NCI-H1417 (cell line): Measurements from ENCODE around the gene SCFD2.
"Not testable (repeated sequence)": the region's sequence is repeated elsewhere in the genome, so short reads cannot be mapped to it uniquely, and the experiment has no call there.

Experiments
- DNase-seq, 3 experiments: peaks; one replicate each; lab custom pipeline; 2025; lab: John Stamatoyannopoulos, UW

Gene SCFD2

DNA sequence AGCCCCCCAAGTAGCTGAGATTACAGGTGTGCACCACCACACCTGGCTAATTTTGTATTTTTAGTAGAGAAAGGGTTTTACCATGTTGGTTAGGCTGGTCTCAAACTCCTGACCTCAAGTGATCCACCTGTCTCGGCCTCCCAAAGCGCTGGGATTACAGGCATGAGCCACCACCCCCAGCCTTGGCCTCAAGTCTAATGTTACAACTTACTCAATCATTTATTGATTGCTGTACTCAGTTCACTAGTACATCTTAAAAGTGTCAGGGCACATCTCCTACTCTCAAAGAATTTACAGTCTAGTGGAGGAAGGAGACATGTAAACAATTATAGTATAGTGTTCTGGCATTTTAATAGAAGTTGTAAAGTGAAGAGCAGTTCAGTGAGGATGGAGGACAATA lies 19.5 kb downstream of the SCFD2 start:
- not testable (repeated sequence) for DNase-seq

DNA sequence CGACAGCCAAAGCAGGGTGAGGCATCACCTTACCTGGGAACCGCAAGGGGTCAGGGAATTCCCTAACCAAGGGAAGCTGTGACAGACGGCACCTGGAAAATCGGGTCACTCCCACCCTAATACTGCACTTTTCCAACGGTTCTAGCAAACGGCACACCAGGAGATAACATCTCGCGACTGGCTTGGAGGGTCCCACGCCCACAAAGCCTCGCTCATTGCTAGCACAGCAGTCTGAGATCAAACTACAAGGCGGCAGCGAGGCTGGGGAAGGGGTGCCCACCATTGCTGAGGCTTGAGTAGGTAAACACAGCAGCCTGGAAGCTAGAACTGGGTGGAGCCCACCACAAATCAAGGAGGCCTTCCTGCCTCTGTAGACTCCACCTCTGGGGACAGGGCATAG lies 25.7 kb downstream of the SCFD2 start:
- not testable (repeated sequence) for DNase-seq

DNA sequence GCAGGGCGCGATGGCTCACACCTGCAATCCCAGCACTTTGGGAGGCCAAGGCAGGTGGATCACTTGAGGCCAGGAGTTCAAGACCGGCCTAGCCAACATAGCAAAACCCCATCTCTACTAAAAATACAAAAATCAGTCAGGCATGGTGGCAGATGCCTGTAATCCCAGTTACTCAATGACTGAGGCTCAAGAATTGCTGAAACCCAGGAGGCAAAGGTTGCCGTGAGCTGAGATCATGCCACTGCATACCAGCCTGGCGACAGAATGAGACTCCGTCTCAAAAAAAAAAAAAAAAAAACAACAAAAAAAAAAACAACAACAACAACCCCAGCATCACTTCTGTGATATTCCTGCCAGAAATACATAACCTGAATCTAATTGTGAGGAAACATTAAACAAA lies 30.9 kb downstream of the SCFD2 start:
- not testable (repeated sequence) for DNase-seq

GRCh38 chr4:53326535-53326934 lies 39.3 kb downstream of the SCFD2 start:
- DNase-seq: no peak

- no peak for DNase-seq
Measured at GRCh38 chr4:53322696-53323095, 43.2 kb downstream of the SCFD2 start.

DNA sequence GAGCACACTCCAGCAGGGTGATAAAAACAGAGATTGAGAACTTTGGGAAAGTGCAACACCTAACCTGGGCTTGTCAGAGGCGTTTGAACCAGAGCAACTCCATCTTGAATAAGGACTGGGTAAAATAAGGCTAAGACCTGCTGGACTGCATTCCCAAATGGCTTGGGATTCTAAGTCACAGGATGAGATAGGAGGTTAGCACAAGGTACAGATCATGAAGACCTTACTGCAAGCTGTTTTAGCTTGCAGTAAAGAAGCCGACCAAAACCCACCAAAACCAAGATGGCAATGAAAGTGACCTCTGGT lies 43.9 kb downstream of the SCFD2 start:
- no peak for DNase-seq

DNA sequence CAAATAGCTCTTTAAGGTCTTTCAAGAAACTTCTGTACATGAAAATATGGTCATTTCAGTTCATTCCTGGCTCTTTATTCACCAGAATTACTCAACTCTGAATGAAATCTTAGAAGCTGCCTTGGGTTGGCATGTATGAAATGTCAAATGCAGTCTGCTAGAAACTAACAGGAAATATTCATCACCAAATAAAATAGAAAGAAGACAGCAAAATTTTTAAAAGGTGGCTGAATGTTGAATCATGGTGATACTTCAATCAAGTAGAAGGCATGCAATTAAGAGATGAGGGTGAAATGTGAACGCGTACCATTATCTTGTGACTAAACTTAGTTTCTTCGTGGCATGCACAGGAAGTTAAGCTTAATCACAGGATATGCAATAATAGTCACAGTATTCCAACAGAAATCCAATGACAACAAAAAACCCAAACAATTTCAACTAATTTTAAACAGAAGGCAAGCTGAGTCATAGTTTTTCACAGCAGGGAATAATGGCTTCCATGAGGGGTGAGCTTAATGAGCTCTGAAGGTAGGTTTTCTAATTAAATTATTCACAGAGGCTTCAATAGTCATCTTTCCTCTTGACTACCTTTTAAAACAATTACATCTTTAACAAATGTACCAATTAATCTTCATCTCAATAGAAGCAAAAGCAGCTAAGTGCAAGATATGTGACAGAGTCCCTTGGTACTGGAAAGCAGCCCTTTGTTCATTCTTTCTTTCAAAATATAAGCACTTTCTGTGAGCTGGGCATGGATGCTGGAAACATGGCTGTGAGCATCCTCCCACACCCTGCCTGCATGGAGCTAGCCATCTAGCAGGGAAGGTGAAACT lies 44.5 kb downstream of the SCFD2 start:
- DNase-seq: peak in 2 of 3 experiments; percentile 40 to 75

DNA sequence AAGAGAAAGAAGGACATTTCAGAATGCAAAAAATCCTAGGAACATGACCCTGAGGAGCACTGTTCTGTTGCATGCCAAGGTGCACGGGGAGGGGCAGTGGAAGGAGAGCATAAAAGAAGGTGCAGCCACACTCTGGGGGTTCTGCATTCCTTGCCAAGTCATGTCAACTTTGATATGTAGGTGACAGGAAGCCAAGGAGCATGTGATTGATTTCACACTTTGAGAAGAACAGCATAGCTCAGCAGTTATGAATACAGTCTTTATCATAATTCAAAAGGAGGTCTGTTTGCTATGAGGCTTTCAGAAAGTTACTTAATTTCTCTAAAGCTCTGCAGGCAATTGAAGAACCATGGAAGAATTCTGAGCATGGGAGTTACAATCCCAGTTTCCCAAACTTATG lies 50.6 kb downstream of the SCFD2 start:
- no peak for DNase-seq

GRCh38 chr4:53314252-53314651 lies 51.6 kb downstream of the SCFD2 start:
- DNase-seq: no peak

DNA sequence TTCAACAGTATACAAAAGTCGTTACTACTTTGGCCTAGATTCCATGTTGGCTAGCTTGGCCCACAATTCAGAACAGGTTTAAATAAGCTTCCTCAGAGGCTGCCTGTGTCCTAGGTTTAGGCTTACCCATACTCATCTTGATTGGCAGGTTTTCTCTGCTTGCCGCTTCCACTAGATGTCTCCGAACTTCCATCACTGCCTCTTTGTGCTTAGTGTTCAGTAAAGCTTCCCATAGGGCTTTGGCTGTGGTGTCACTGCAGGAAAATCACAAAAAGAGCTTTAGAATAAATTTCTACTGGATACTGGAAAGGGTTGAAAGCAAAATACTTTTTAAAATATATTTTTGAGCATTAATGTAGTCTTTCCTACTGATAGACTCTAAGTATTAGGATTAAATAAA lies 52.4 kb downstream of the SCFD2 start:
- peak in 2 of 3 experiments; percentile 5 to 27 for DNase-seq

- no peak for DNase-seq
Measured at GRCh38 chr4:53309321-53310040, 56.4 kb downstream of the SCFD2 start.

- no peak for DNase-seq
Measured at GRCh38 chr4:53307819-53308780, 57.8 kb downstream of the SCFD2 start.

DNA sequence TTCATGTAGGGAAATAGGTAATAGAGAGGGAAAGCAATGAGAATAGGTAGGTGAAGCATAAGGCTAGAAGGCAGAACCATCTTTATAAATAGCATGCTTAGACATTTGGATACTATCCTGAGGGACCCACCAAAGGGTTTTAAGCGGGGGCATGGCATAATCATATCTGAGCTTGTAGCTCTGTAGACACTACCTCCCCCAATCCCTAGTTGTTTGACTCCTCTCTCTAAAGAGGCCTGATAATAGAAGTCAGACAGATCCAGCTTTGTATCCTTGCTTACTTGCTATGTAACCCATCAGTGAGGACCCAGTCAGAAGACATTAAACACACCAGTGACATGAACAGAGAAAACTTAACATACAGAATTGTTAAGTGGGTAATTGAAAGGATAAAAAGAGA lies 58.7 kb downstream of the SCFD2 start:
- no peak for DNase-seq

GRCh38 chr4:53306729-53307128 lies 59.1 kb downstream of the SCFD2 start:
- no peak for DNase-seq

DNA sequence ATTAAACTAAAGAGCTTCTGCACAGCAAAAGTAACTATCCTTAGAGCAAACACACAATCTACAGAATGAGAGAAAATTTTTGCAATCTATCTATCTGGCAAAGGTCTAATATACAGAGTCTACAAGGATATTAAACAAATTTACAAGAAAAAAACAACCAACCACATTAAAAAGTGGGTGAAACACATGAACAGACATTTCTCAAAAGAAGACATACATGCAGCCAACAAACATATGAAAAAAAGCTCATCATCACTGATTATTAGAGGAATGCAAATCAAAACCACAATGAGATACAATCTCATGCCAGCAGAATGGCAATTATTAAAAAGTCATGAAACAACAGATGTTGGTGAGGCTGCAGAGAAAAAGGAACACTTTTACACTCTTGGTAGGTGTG lies 73.7 kb downstream of the SCFD2 start:
- DNase-seq: not testable (repeated sequence)

- no peak for DNase-seq
Measured at GRCh38 chr4:53281438-53281837, 84.4 kb downstream of the SCFD2 start.

GRCh38 chr4:53280846-53281245 lies 85.0 kb downstream of the SCFD2 start:
- no peak for DNase-seq

- no peak for DNase-seq
Measured at GRCh38 chr4:53274609-53275268, 91.1 kb downstream of the SCFD2 start.

- peak in 2 of 3 experiments; percentile 5 to 33 for DNase-seq
Measured at GRCh38 chr4:53273726-53274125, 92.1 kb downstream of the SCFD2 start.

DNA sequence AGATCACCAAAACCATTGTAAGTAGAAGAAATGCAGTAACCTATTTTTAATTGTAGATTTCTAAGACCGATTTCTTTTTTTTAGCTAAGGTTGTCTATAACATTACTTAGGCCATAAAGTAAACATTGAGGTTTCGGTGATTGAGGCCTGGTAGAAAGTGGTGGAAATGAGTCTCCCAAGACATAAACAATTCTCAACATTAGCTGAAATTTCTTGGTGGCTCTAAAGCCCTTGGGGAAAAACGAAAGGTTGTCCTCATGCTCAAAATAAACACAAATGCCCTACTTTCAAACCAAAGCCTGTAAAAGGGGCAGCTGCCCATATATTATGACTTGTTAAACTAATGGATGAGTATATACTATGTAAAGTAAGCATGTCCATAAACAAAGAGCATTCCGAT lies 98.8 kb downstream of the SCFD2 start:
- DNase-seq: no peak

DNA sequence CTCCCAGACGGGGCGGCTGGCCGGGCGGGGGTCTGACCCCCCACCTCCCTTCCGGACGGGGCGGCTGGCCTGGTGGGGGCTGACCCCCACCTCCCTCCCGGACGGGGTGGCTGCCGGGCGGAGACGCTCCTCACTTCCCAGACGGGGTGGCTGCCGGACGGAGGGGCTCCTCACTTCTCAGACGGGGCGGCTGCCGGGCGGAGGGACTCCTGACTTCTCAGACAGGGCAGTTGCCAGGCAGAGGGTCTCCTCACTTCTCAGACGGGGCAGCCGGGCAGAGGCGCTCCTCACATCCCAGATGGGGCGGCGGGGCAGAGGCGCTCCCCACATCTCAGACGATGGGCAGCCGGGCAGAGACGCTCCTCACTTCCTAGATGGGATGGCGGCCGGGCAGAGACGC lies 109.9 kb downstream of the SCFD2 start:
- DNase-seq: not testable (repeated sequence)

DNA sequence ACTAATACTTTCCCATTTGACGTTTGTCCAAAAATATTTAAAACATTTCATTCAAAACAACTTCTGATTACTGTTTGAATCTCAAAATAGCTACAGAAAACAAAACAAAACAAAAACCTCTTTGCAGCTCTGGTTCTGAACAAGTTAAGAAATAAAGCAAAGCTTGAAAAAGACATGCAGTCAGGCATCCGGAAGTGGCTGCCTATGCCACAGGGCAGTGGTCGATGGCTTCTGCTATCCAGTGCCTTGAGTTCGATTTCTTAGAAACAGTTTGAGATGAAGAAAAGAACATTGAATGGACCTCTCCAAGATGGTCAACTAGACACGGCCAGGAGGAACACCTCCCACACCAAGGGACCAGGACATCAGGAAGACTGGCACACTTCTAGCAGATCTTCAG lies 125.3 kb downstream of the SCFD2 start:
- no peak for DNase-seq
